Panc1 (cell line): ENCODE measurements around the gene TMEM52. TPM values are rescaled to one million over a fixed set of nuclear protein-coding genes. Genes with fewer than 3 reads are reported as not detected.

Experiments
- ATAC-seq: fragments of 200-7000 bp; cut with Tn5 transposase; 2 replicates; pipeline ENCODE4 v1.9.1; 2020; ENCODE audit warnings: mild to moderate bottlenecking, moderate library complexity
- BruUV-seq: library from RNA; stranded (reverse); fragments of 400-500 nt; replicated peaks from 2 replicates; lab custom pipeline; 2021; lab: Mats Ljungman, UMichigan
- CTCF ChIA-PET: fragments of 300-600 bp; sonication (Branson Sonifier 250); formaldehyde crosslinking; loops from one replicate; lab custom pipeline; 2022; ENCODE audit warnings: antibody characterized with exemption; lab: Charles Lee
- POLR2A ChIA-PET: fragments of 300-600 bp; sonication (Branson Sonifier 250); formaldehyde crosslinking; loops from one replicate; lab custom pipeline; 2022; ENCODE audit warnings: antibody characterized with exemption; lab: Charles Lee
- DNase-seq: peaks from one replicate; pipeline ENCODE4 v3.0.0-alpha.2; 2010; ENCODE audit warnings: low read depth, low spot score
- H3K27ac ChIP-seq: 2 replicates; pipeline ENCODE4 v1.5.1; 2011; ENCODE audit warnings: mild to moderate bottlenecking, low read length, inconsistent platforms
- H3K27me3 ChIP-seq: fragments of 200-500 bp; sonication (Bioruptor generic); 2 replicates; pipeline ENCODE4 v1.6.0; 2014; ENCODE audit warnings: low read length, inconsistent platforms; ENCODE audit not compliant: control insufficient read depth, insufficient read depth
- H3K36me3 ChIP-seq: fragments of 200-500 bp; sonication (Bioruptor generic); 2 replicates; pipeline ENCODE4 v1.5.1; 2014; ENCODE audit warnings: inconsistent platforms, mild to moderate bottlenecking, low read length, moderate library complexity; ENCODE audit not compliant: control insufficient read depth, insufficient read depth
- H3K4me1 ChIP-seq: 2 replicates; pipeline ENCODE4 v1.5.1; 2011; ENCODE audit warnings: inconsistent platforms, mild to moderate bottlenecking, low read length, moderate library complexity; ENCODE audit not compliant: control insufficient read depth, insufficient read depth
- H3K4me3 ChIP-seq, 2 experiments: 2 replicates each; pipeline ENCODE4 v1.5.1; 2011 to 2012; ENCODE audit warnings: low read depth in 2 of 2, low read length in 2 of 2, mild to moderate bottlenecking in 2 of 2, inconsistent platforms in 1 of 2, moderate library complexity in 1 of 2
- H3K9me3 ChIP-seq: fragments of 200-500 bp; sonication (Bioruptor generic); 2 replicates; pipeline ENCODE4 v1.5.1; 2014; ENCODE audit warnings: low read depth, mild to moderate bottlenecking, inconsistent platforms, low read length, moderate library complexity; ENCODE audit not compliant: control insufficient read depth, insufficient read depth
- CTCF ChIP-seq: fragments of 450-650 bp; IDR thresholded peaks from 2 replicates; pipeline ENCODE4 v1.5.1; 2017; ENCODE audit warnings: mild to moderate bottlenecking
- POLR2AphosphoS5 ChIP-seq: IDR thresholded peaks from 2 replicates; pipeline ENCODE4 v1.6.1; 2012; ENCODE audit warnings: mild to moderate bottlenecking, low read depth, low read length, moderate library complexity
- REST ChIP-seq, 2 experiments: IDR thresholded peaks; 2 replicates each; pipeline ENCODE4 v1.6.1; 2011 to 2012; ENCODE audit warnings: low read depth in 2 of 2, control low read depth in 1 of 2, low read length in 1 of 2, mild to moderate bottlenecking in 1 of 2, moderate library complexity in 1 of 2; ENCODE audit not compliant: insufficient read depth in 1 of 2
- SIN3A ChIP-seq: IDR thresholded peaks from 2 replicates; pipeline ENCODE4 v1.6.1; 2012; ENCODE audit warnings: low read depth, mild to moderate bottlenecking, low read length, moderate library complexity, borderline replicate concordance; ENCODE audit not compliant: insufficient read depth
- TCF7L2 ChIP-seq: IDR thresholded peaks from 2 replicates; pipeline ENCODE4 v1.6.1; 2011; ENCODE audit warnings: mild to moderate bottlenecking, low read depth, low read length, inconsistent platforms
- in situ Hi-C: cut with HindIII; loops from 2 replicates; pipeline ENCODE4 v1.10.0; 2016; ENCODE audit warnings: low sequenced_read_pairs, low pct_unique_long_range_greater_than_20kb
- intact Hi-C: fragments of 100-400 bp; cut with micrococcal nuclease; formaldehyde crosslinking; loops from one replicate; pipeline ENCODE4 v1.10.0; 2022; ENCODE audit not compliant: unreplicated experiment
- total RNA-seq: library from RNA; stranded (reverse); gene quantifications from one replicate; pipeline ENCODE4 v1.2.1, GENCODE V29; 2021; ENCODE audit not compliant: unreplicated experiment

The TMEM52 gene
- total RNA-seq, 1 experiment from 2014 or later: 2.5 TPM

- ChIA-PET POLR2A (interaction anchor here (0.5 kb wide), 1 partner anchor 53 kb away, joined by 3 read pairs; no protein-coding TSS in a partner anchor), CTCF (interaction anchor here (1.1 kb wide), 1 partner anchor 102 kb away, joined by 3 read pairs; no protein-coding TSS in a partner anchor)
- Histone ChIP-seq H3K27me3 (no peaks in the 10 kb centered on the region), H3K4me3 (no peak overlapping the region), H3K36me3 (no peaks in the 10 kb centered on the region), H3K27ac (no peak overlapping the region), H3K9me3 (no peaks in the 10 kb centered on the region), H3K4me1 (no peaks in the 10 kb centered on the region; the same call in 1 of the 2 replicates)
- ATAC-seq: peak; percentile 2; the same call in 1 of the 2 replicates
- DNase-seq: no peak
- in situ Hi-C loops (no loop called here), intact Hi-C loops (loop anchor here (5.0 kb wide), 1 partner anchor 104 kb away; no protein-coding TSS in a partner anchor)
- BruUV-seq: no TSS peak
- TF ChIP-seq TCF7L2 (no peak), POLR2AphosphoS5 (no peak), REST (IDR thresholded peaks at IDR 0.05; ENCODE audit: insufficient read depth in 1 of 2, low read depth in 2 of 2, low read length in 1 of 2) (no peak), SIN3A (no peak), CTCF (no peak)
Observed at GRCh38 chr1:1942753-1943656, 23.9 kb upstream of the TMEM52 start.

GRCh38 chr1:1941868-1942752, 23.0 kb upstream of the TMEM52 start:
- no peaks in the 10 kb centered on the region for H3K9me3 ChIP-seq
- H3K36me3 ChIP-seq: no peaks in the 10 kb centered on the region
- ATAC-seq (no peak), DNase-seq (no peak)
- no peaks in the 10 kb centered on the region for H3K27me3 ChIP-seq
- in situ Hi-C loops: no loop called here
- CTCF ChIA-PET: interaction anchor here (1.2 kb wide), 1 partner anchor 102 kb away, joined by 3 read pairs; no protein-coding TSS in a partner anchor
- no peak overlapping the region for H3K4me3 ChIP-seq
- TF ChIP-seq POLR2AphosphoS5: no peak
- no peak for TF ChIP-seq REST (IDR thresholded peaks at IDR 0.05; ENCODE audit: insufficient read depth in 1 of 2, low read depth in 2 of 2, low read length in 1 of 2)
- TF ChIP-seq SIN3A: no peak
- no peak for TF ChIP-seq TCF7L2
- TF ChIP-seq CTCF: no peak
- intact Hi-C loops: loop anchor here (5.0 kb wide), 1 partner anchor 105 kb away; no protein-coding TSS in a partner anchor
- no peak overlapping the region for H3K27ac ChIP-seq
- BruUV-seq: no TSS peak
- no peaks in the 10 kb centered on the region; the same call in 1 of the 2 replicates for H3K4me1 ChIP-seq
- POLR2A ChIA-PET: interaction anchor here (1.0 kb wide), 1 partner anchor 7 kb away, joined by 3 read pairs; no protein-coding TSS in a partner anchor
